ENCODE results near the gene MYZAP. TPM values are rescaled to one million over a fixed set of nuclear protein-coding genes. Genes with fewer than 3 reads are reported as not detected.
A peak's percentile ranks its signal among the peaks of the same experiment; 100 is the strongest.

Gene MYZAP
- total and polyA plus RNA-seq, 2 experiments from 2014 or later: 1.0 to 1.5 TPM

DNA sequence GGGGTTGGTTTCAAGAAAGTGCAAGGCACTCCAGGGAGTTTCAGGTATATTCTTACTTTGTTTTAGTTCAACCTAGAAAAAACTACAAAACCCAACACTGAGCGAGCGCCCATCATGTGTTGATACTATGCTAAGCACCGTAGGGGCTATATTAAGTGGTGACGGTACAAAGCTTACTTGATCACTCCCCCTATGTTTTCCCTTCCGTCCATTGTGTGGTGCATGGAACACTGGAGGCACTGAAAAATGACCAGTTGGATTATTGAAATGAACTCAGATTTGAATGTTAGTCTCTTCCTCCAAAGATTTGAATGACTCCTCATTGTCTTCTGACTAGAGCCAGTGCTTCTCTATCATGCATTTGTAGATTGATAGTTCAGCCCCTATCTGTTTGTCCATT is 6.6 kb downstream of the MYZAP start (continued):
- TF ChIP-seq, protein P1, sequence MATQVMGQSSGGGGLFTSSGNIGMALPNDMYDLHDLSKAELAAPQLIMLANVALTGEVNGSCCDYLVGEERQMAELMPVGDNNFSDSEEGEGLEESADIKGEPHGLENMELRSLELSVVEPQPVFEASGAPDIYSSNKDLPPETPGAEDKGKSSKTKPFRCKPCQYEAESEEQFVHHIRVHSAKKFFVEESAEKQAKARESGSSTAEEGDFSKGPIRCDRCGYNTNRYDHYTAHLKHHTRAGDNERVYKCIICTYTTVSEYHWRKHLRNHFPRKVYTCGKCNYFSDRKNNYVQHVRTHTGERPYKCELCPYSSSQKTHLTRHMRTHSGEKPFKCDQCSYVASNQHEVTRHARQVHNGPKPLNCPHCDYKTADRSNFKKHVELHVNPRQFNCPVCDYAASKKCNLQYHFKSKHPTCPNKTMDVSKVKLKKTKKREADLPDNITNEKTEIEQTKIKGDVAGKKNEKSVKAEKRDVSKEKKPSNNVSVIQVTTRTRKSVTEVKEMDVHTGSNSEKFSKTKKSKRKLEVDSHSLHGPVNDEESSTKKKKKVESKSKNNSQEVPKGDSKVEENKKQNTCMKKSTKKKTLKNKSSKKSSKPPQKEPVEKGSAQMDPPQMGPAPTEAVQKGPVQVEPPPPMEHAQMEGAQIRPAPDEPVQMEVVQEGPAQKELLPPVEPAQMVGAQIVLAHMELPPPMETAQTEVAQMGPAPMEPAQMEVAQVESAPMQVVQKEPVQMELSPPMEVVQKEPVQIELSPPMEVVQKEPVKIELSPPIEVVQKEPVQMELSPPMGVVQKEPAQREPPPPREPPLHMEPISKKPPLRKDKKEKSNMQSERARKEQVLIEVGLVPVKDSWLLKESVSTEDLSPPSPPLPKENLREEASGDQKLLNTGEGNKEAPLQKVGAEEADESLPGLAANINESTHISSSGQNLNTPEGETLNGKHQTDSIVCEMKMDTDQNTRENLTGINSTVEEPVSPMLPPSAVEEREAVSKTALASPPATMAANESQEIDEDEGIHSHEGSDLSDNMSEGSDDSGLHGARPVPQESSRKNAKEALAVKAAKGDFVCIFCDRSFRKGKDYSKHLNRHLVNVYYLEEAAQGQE (IDR thresholded peaks at IDR 0.05; ENCODE audit: unreplicated experiment): no peak

DNA sequence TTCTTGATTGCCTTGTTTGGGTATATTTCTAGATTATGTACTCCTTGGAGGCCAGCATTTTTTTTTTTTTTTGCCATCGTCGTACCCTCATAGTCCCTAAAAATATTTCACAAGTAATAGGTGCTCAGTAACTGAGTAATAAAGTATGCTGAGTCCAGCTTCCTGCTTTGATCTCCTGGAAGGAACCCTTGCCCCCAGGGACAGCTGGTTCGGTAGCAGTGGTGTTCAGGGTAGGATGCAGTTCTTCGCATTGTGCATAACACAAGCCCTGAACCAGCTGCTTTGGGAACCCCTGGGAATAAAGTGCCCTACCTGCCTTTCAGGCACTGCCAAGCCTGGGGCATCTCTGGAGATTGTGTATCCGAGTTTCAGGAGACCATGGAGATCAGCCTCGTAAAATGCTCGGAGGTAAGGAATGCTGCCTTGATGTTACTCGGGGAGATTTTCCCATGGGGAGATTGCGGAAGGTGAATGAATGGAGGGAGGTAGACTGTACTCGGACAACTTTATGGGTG is 7.6 kb downstream of the MYZAP start:
- Histone ChIP-seq H3K9me2 (ENCODE audit: insufficient read depth) (peaks cover 4% of the 10 kb centered on the region), H4K20me1 (replicated peaks; ENCODE audit: insufficient read depth) (no peaks in the 10 kb centered on the region), H3K79me2 (replicated peaks; ENCODE audit: insufficient read depth) (no peaks in the 10 kb centered on the region), H3K4me2 (0 out of 2 replicates have a peak overlapping the region, but pooled peaks have one; percentile 21), H2AFZ (no peak overlapping the region), H3K27me3 (ENCODE audit: insufficient read depth) (no peaks in the 10 kb centered on the region), H3K27ac (ENCODE audit: low read depth) (no peak overlapping the region), H3K36me3 (ENCODE audit: insufficient read depth) (no peaks in the 10 kb centered on the region), H3K4me1 (ENCODE audit: insufficient read depth) (peaks cover 15% of the 10 kb centered on the region), H3F3A (replicated peaks; ENCODE audit: low read depth) (no peaks in the 10 kb centered on the region), H3K4me3 (no peak overlapping the region)
- Mint-ChIP-seq H3K27me3 (ENCODE audit: insufficient read depth, low read depth, poor library complexity) (peaks cover 2% of the 10 kb centered on the region), H3K4me3 (no peak overlapping the region), H3K27ac (no peak overlapping the region; the same call in 1 of the 2 replicates), H3K36me3 (ENCODE audit: low read depth) (no peaks in the 10 kb centered on the region), H3K4me1 (peaks cover 9% of the 10 kb centered on the region), H3K9me3 (no peaks in the 10 kb centered on the region)
- TF ChIP-seq ZNF331 (CRISPR knock-in tag; IDR thresholded peaks at IDR 0.05; ENCODE audit: low read depth): no peak
- no peak for TF ChIP-seq EZH2 (IDR thresholded peaks at IDR 0.05; ENCODE audit: low read depth, unreplicated experiment)
- no peak for TF ChIP-seq EZH2phosphoT487 (IDR thresholded peaks at IDR 0.05; ENCODE audit: unreplicated experiment)
- no peak for TF ChIP-seq ZNF114 (CRISPR knock-in tag; IDR thresholded peaks at IDR 0.05)
- no peak for TF ChIP-seq POLR2AphosphoS5 (IDR thresholded peaks at IDR 0.05; ENCODE audit: low read depth)
- TF ChIP-seq, protein P1 (IDR thresholded peaks at IDR 0.05; ENCODE audit: unreplicated experiment): no peak
- TF ChIP-seq NANOG (IDR thresholded peaks at IDR 0.05; ENCODE audit: borderline replicate concordance): no peak
- TF ChIP-seq, protein P2, sequence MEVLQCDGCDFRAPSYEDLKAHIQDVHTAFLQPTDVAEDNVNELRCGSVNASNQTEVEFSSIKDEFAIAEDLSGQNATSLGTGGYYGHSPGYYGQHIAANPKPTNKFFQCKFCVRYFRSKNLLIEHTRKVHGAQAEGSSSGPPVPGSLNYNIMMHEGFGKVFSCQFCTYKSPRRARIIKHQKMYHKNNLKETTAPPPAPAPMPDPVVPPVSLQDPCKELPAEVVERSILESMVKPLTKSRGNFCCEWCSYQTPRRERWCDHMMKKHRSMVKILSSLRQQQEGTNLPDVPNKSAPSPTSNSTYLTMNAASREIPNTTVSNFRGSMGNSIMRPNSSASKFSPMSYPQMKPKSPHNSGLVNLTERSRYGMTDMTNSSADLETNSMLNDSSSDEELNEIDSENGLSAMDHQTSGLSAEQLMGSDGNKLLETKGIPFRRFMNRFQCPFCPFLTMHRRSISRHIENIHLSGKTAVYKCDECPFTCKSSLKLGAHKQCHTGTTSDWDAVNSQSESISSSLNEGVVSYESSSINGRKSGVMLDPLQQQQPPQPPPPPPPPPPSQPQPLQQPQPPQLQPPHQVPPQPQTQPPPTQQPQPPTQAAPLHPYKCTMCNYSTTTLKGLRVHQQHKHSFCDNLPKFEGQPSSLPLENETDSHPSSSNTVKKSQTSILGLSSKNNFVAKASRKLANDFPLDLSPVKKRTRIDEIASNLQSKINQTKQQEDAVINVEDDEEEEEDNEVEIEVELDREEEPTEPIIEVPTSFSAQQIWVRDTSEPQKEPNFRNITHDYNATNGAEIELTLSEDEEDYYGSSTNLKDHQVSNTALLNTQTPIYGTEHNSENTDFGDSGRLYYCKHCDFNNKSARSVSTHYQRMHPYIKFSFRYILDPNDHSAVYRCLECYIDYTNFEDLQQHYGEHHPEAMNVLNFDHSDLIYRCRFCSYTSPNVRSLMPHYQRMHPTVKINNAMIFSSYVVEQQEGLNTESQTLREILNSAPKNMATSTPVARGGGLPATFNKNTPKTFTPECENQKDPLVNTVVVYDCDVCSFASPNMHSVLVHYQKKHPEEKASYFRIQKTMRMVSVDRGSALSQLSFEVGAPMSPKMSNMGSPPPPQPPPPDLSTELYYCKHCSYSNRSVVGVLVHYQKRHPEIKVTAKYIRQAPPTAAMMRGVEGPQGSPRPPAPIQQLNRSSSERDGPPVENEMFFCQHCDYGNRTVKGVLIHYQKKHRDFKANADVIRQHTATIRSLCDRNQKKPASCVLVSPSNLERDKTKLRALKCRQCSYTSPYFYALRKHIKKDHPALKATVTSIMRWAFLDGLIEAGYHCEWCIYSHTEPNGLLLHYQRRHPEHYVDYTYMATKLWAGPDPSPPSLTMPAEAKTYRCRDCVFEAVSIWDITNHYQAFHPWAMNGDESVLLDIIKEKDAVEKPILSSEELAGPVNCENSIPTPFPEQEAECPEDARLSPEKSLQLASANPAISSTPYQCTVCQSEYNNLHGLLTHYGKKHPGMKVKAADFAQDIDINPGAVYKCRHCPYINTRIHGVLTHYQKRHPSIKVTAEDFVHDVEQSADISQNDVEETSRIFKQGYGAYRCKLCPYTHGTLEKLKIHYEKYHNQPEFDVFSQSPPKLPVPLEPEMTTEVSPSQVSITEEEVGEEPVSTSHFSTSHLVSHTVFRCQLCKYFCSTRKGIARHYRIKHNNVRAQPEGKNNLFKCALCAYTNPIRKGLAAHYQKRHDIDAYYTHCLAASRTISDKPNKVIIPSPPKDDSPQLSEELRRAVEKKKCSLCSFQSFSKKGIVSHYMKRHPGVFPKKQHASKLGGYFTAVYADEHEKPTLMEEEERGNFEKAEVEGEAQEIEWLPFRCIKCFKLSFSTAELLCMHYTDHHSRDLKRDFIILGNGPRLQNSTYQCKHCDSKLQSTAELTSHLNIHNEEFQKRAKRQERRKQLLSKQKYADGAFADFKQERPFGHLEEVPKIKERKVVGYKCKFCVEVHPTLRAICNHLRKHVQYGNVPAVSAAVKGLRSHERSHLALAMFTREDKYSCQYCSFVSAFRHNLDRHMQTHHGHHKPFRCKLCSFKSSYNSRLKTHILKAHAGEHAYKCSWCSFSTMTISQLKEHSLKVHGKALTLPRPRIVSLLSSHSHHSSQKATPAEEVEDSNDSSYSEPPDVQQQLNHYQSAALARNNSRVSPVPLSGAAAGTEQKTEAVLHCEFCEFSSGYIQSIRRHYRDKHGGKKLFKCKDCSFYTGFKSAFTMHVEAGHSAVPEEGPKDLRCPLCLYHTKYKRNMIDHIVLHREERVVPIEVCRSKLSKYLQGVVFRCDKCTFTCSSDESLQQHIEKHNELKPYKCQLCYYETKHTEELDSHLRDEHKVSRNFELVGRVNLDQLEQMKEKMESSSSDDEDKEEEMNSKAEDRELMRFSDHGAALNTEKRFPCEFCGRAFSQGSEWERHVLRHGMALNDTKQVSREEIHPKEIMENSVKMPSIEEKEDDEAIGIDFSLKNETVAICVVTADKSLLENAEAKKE (CRISPR knock-in tag; IDR thresholded peaks at IDR 0.05): no peak
- ATAC-seq (no peak), DNase-seq (ENCODE audit: low spot score) (peak; percentile 5)
